GM21360 (cell line): ENCODE results near the gene PTRH1.
"Not testable (repeated sequence)": the region's sequence is repeated elsewhere in the genome, so short reads cannot be mapped to it uniquely, and the experiment has no call there.

ENCODE experiments used
- ATAC-seq: cut with Tn5 transposase; IDR thresholded peaks from one replicate; pipeline ENCODE4 v1.9.1; 2021; ENCODE audit warnings: mild to moderate bottlenecking, moderate library complexity; ENCODE audit not compliant: unreplicated experiment

PTRH1 gene

DNA sequence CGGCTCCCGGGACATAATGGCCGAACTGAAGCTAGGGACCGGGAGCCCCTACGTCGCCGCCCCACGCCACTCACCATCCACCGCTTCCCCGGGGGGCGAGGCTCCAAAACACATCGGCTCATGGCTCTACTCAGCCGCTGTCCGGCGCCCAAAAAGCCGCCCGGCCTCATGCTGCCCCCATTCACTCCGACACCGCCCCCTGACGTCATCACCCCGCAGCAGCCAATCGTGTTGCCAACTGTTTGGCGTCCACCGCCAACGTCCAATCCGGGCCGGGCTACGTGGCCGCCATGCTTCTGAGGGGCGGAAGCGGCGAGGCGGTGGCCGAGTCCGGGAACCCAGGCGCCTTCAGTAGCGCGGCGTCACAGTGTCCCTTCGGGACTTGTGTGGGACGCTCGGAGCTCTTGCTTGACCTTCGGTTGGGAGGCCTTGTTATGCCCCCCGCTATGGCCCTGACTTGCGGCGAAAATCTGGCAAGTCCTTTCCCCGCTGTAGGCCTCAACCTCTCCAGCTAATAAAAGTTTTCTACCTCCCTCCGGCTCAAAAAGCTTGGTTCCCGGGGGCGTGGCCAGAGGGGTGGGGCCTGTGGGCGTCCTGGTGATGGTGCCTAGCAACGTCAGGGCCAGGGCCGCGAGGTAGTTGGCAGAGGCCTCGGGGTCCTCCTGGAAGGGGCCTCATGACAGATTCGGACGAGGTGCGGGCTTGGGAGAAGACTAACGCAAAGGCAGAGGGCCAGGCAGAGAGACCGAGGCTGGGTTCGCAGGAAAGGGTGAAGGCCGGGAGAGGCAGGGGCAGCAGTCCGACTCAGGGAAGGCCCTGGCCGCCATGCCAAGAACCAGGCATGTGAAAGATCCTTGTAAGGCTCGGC is at the start of gene PTRH1, which contains the start of gene TTC16:
TSS of gene PTRH1 (minus strand) at position 194 of the 868 bp plus-strand sequence. CDS start at position 170, 24 bp downstream.
TSS of gene TTC16 (plus strand) at position 610 of the 868 bp plus-strand sequence. CDS start at position 677, 67 bp downstream.
- peak; percentile 78 for ATAC-seq

DNA sequence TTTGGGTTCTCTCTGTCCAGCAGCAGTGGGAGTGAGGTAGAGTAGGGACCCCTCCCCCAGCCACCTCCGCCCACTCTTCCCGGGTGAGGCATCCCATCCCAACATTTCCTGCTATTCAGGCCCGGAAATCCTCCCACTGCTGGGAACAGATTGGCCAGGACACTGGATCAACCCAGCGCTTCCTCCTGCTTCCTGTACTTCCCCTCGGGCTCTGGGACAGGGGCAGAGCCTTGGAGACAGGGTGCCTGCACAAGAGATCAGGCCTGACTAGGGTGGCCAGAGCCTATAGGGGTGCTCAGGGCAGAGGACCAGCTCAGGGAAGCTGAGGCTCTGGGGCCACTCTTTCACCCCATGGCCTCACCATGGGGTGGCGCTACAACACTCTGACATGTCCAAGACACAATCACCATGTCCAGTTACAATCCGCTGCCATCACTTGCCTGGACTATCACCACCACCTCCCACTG is 48.5 kb upstream of the PTRH1 start:
- ATAC-seq = no peak

DNA sequence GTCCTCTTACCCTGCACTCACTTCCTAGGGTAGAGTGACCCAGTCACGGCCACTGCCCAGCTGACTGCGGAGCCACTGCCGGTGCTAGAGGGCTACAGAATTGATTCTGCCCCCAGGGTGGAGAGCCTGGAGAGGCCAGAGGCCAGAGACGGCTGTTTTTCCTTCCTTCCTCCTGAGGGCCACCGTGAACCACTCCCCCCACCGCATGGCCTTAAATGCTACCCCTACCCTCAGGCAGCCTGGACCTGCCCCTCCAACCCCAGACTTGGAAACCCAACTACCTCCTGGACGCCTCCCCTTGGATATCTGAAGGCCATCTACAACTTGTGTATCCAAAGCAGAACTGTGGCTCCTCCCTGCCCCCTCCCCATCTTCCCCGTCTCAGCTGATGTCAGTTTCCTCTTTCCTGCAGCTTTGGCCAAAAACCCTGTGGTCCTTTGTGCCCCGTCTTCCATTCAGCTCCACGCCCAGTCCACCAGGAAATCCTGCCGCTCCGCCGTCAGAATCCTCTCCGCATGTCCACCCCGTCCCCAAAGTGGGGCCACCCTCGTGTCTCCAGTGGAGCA is 46.7 kb upstream of the PTRH1 start:
- ATAC-seq = no peak

DNA sequence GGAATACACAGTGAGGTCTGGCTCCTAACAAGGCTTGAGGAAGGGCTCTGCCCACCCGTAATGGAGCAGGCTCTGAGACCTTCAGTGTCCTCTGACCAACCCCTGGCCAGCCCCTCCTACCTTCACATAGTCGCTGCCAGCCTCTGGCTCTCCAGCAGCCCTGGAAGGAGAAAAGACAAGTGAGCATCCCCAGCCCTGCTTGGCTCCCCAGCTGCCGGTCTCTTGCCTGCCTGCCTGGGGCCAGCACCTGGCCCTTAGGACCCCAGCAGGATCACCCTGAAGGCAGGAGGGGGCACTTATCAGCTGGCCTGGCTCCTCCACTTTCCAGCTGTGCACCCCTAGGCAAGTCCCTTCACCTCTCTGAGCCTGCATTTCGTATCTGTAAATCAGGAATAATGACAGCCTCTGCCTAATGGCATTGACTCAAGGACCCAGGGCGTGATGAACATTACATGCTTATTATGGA is 46.1 kb upstream of the PTRH1 start:
- ATAC-seq = no peak

DNA sequence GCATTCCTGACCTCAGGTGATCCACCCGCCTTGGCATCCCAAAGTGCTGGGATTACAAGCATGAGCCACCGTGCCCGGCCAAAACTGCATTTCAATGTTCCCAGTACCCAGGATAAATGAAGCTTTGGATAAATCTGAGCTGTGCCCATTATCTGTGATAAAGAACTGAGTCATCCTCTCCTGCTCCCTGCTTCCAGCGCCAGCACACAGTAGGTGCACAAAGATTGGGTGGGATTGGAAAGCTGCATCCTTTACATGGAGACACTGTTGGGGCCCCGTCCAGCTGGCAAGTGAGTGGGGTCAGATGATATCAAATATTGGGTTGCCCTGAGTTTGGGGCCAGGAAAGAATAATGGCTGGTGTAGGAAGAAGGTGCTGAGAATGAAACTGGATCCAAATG is 45.6 kb upstream of the PTRH1 start:
- no peak for ATAC-seq

- no peak for ATAC-seq
Observed at GRCh38 chr9:127758843-127759242, 43.4 kb upstream of the PTRH1 start.

GRCh38 chr9:127756776-127757175 is 41.3 kb upstream of the PTRH1 start:
- not testable (repeated sequence) for ATAC-seq

GRCh38 chr9:127756233-127756632 is 40.8 kb upstream of the PTRH1 start:
- no peak for ATAC-seq

DNA sequence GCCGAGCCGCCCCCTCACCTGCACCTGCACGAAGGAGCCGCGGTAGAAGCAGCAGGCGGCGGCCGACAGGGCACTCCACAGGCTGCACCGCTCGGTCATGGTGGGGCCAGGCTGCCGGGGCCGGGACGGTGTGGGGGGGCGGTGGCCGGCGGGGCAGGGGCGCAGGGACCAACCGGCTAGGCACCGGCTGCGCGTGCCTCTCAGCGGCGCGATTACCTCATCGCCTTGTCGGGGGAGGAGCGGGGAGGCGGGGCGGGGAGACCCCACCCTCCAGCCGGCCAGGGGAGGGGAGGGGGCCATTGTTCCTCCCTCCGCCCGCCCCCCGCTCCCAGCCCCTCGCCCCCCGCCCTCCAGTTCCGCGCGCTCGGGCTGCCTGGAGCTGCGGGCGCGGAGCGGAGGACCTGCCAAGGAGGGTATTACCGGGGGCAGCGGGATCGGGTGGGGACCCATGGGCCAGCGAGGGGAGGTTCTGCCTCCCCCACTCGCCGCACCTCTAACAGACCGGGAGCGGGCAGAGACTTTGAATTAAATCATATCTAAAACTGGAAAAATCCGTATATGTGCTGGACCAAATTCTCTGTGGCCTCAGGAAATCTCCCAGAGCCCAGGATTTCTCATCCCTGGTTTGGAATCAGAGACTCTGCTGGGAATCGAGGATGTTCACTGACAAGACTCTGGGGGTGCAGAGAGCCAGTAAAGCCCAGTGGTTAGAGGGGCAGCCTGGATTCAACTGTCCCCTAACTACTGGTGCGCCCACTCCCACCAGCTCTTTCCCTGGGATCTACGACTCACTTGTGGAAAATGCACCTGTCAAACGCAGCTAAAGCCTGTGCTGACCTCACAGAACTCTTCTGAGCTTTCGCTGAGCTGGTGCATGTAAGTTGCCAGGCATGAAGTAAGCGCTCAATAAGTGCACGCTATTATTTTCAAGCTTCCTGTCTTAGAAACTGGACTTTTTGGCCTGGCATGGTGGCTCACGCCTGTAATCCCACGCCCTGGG is 39.9 kb upstream of the PTRH1 start:
- no peak for ATAC-seq

DNA sequence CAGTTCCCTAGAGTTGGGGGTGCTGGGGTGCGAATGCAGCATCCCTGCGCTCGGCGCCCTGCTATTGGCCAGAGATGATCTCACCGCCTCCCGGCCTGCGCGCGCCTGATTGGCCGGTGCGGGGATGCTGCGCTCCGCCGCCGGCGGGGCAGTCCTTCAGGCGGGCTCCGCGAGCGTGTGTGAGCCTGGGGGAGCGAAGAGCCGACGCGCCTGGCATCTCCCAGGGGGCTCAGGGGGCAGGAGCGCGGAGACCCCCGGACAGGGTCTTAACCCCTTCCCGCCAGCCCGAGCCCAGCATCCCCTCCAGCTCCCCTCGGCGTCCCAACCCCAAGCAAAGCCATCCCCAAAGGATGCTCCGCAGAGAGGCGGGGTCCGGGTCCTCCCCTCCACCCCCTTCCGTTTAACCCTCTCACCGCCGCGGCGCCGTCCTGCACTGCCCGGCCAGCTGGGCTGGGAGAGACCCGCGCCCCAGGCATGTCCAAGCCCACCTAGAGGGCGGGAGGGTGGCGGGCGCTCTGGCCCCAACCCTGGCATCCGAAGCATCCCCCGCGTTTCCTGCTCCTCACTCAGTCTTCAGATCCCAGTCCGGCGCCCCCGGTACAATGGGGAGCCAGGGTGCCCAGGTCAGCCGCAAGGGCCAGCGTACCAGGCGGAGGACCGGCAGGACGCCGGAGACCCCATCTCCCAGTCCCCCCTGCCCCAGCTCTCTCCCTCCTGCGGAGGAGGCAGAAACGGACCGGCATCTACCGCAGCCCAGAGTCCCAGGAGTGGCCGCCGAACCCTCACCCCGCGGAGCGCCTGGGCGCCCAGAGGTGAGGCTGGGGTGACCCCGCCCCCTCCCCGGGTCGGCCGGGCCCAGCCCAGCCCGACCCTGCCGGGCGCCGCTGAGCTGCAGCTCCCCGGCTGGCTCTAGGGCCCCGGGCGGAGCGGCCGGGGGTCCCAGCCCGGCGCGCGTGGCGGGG is 38.9 kb upstream of the PTRH1 start:
- no peak for ATAC-seq

DNA sequence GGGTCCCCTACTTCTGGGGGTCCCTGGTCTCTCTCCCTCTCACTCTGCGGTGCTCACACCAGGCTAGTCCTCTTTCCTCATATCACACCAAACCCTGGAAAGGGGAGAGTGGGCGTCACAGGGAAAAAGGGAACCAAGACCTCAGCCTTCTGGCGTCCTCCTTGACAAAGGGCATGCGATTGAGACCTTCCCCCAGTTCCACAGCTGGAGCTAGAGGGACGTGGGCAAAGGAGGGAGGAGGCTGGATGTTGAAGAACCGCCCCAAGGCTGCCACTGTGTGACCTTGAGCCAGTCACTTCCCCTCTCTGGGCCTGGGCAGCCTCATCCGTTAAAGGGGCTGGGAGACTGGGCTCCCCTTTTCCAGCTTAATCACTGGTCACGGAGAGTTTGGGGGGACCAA is 38.2 kb upstream of the PTRH1 start:
- no peak for ATAC-seq

DNA sequence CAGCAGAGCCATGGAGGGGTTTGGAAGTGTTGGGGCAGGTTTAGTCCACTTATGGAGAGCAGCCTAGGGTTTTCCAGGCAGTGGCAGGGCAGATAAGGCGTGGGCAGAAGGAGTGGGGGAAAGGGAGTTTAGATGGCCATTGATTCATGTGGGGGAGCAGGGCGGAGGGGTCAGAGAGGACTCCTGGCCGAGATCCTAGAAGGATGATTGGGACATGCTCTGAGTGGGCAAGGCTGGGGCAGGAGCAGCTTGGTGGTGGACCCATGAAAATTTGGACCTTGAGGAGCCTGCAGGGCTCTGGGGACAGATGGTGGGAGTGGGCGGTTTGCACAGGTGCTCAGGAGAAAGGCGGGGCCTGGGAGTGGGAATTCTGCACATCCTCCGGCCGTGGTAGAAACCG is 37.7 kb upstream of the PTRH1 start:
- ATAC-seq = no peak

DNA sequence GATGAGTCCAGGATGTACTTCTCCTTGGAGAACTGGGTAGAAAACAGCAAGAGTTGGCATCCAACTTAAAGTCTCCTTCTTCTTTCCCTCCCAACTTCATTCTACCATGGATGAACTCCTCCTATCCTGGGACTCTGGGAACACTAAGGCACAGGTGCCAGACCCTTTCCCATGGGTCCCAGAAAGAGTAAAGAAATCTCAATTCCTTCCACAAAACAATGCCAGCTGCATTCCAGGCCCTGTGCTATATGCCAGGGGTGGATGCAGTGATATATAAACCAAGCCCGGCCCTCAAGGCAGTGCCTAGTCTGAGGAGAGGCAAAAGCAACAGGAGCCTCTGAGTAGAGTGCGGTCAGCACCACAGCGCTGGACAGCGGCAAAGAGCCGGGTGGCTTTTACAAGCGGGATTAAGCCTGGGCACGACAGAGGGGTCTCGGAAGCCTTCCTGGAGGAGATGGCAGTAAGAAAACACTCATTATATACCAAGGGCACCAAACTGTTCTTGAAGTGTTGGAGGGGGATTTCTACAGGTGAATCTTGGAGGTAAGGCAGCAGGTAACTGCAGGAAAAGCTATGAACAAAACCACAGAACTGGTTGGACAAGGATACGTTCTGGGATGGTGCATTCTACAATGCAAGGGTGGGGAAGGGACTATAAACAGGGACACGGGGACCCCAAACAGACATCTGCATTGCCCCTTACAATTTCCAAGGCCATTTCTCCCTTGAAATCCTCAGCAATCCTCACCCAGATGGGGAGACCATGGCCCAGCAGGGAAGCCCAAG is 36.0 kb upstream of the PTRH1 start:
- no peak for ATAC-seq

DNA sequence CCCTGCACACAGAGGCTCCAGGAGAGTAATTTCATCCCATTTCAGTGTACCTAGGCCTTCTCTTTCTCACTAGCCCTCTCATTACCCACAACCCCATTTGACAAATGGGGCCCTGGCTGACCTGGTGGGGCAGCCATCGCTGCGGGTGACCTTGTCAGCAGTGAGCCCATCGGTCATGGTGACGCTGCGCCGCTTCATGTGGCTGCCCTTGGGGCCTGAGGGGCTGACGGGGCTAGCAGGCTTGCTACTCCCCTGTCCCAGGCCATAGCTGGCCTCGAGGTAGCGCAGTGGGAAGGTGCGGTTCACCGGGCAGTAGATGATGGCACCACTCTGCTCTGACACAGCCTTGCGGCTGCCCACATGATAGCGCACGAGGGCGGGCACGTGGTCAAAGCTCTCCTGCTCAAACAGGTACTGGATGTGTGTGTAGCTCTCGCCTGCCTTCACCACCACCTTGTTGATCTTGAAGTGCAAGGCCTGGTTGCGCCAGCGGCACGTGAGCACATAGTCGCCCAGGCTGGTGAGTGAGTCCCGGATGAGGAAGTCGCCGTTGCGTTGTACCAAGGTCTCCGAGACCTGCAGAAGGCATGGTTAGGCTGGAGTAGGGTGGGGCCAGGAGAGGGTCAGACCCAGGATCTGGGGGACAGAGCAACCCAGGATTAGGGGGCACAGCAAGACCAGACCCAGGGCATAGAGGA is 33.8 kb upstream of the PTRH1 start:
- no peak for ATAC-seq

- ATAC-seq = no peak
Observed at GRCh38 chr9:127746959-127747569, 31.6 kb upstream of the PTRH1 start.

DNA sequence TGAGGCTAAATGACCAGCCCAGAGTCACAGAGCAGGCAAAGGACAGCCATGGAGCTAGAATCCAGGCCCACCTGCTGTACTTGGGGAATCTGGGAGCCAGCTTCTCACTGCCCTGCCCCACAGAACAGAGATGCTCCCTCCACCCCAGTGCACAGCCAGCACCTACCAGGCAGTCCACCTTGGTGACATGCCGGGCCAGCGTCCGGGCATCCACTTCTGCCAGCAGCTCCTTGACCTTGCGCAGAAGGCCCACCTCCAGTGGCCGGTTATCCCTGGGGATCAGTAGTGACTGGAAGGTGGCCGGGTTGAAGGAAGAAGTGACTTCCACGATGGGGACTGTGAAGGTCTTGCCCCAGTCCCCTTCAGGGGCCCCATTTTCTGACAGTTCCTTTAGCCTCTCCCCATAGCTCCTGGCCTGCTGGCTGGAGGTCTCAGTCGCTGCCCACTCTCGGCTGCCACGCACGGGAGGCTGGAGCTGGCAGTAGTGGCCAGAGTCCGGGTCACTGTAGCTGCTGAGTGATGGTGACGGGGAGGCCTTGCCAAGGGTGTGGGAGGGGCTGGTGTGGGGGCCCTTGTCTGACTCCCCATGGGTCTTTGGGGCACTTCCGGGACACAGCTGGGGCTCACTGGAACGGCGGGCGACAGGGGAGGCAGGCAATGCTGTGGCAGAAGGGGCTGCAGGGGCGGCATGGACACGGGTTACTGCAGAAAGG is 29.1 kb upstream of the PTRH1 start:
- ATAC-seq = no peak

- ATAC-seq = no peak
Observed at GRCh38 chr9:127742435-127743088, 27.1 kb upstream of the PTRH1 start.
